Measurements from ENCODE around the gene INAFM2. TPM values are rescaled to one million over a fixed set of nuclear protein-coding genes. Genes with fewer than 3 reads are reported as not detected.
A peak's percentile ranks its signal among the peaks of the same experiment; 100 is the strongest.

INAFM2 gene
- total RNA-seq, 1 experiment from 2014 or later: 8.8 TPM

GRCh38 chr15:40286794-40287193, 36.7 kb upstream of the INAFM2 start:
- CTCF ChIA-PET: interaction anchor here (1.6 kb wide), 1 partner anchor 70 kb away, joined by 5 read pairs; no protein-coding TSS in a partner anchor
- TF ChIP-seq EZH2 (IDR thresholded peaks at IDR 0.05): no peak
- no peak for TF ChIP-seq SRF (IDR thresholded peaks at IDR 0.05; ENCODE audit: low read depth)
- no peak for TF ChIP-seq JUND (IDR thresholded peaks at IDR 0.05)
- TF ChIP-seq CEBPB (IDR thresholded peaks at IDR 0.05; ENCODE audit: low read depth): no peak
- no peak for TF ChIP-seq SP1 (IDR thresholded peaks at IDR 0.05; ENCODE audit: low read depth)
- no peak for TF ChIP-seq EGR1 (IDR thresholded peaks at IDR 0.05; ENCODE audit: low read depth)
- TF ChIP-seq CBX3 (IDR thresholded peaks at IDR 0.05; ENCODE audit: low read depth): no peak
- TF ChIP-seq, protein P1, sequence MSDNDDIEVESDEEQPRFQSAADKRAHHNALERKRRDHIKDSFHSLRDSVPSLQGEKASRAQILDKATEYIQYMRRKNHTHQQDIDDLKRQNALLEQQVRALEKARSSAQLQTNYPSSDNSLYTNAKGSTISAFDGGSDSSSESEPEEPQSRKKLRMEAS (IDR thresholded peaks at IDR 0.05): no peak
- no peak for TF ChIP-seq SIN3A (IDR thresholded peaks at IDR 0.05; ENCODE audit: low read depth)
- TF ChIP-seq ELF1 (IDR thresholded peaks at IDR 0.05; ENCODE audit: borderline replicate concordance, low read depth): no peak
- TF ChIP-seq ZNF274 (IDR thresholded peaks at IDR 0.05; ENCODE audit: low read depth, low read length): no peak
- TF ChIP-seq, protein P2, sequence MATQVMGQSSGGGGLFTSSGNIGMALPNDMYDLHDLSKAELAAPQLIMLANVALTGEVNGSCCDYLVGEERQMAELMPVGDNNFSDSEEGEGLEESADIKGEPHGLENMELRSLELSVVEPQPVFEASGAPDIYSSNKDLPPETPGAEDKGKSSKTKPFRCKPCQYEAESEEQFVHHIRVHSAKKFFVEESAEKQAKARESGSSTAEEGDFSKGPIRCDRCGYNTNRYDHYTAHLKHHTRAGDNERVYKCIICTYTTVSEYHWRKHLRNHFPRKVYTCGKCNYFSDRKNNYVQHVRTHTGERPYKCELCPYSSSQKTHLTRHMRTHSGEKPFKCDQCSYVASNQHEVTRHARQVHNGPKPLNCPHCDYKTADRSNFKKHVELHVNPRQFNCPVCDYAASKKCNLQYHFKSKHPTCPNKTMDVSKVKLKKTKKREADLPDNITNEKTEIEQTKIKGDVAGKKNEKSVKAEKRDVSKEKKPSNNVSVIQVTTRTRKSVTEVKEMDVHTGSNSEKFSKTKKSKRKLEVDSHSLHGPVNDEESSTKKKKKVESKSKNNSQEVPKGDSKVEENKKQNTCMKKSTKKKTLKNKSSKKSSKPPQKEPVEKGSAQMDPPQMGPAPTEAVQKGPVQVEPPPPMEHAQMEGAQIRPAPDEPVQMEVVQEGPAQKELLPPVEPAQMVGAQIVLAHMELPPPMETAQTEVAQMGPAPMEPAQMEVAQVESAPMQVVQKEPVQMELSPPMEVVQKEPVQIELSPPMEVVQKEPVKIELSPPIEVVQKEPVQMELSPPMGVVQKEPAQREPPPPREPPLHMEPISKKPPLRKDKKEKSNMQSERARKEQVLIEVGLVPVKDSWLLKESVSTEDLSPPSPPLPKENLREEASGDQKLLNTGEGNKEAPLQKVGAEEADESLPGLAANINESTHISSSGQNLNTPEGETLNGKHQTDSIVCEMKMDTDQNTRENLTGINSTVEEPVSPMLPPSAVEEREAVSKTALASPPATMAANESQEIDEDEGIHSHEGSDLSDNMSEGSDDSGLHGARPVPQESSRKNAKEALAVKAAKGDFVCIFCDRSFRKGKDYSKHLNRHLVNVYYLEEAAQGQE (IDR thresholded peaks at IDR 0.05; ENCODE audit: low read depth): no peak
- no peak for ATAC-seq
- no peaks in the 10 kb centered on the region for H3K27me3 ChIP-seq (ENCODE audit: insufficient read depth, low read length)
- RAD21 ChIA-PET (ENCODE audit: low non-redundant PET in 1 of 2, low total read pairs in 2 of 2, uncharacterized antibody in 2 of 2, unreplicated experiment in 2 of 2): no interaction called here
- H3K4me2 ChIP-seq (ENCODE audit: low read length): peak overlapping the region; percentile 74; the same call in 1 of the 2 replicates
- no peaks in the 10 kb centered on the region for H4K20me1 ChIP-seq (ENCODE audit: insufficient read depth)
- no peak for DNase-seq (ENCODE audit: low read depth, low spot score)
- no peak overlapping the region for H3K9ac ChIP-seq (ENCODE audit: low read length)
- no peak overlapping the region for H2AFZ ChIP-seq (ENCODE audit: low read depth, low read length, poor library complexity, severe bottlenecking)
- H3K9me3 ChIP-seq (ENCODE audit: control insufficient read depth in 1 of 2, insufficient read depth in 1 of 2, low read depth in 1 of 2, low read length in 2 of 2): no peaks in the 10 kb centered on the region
- no TSS peak for BruUV-seq (replicated peaks)
- POLR2A ChIA-PET: interaction anchor here (0.7 kb wide), 1 partner anchor 18 kb away, joined by 3 read pairs; no protein-coding TSS in a partner anchor
- no peaks in the 10 kb centered on the region for H3K36me3 ChIP-seq (ENCODE audit: control insufficient read depth in 1 of 2, insufficient read depth in 2 of 2, low read length in 2 of 2)
- peaks cover 59 to 81% of the 10 kb centered on the region in 2 experiments for H3K4me1 ChIP-seq (ENCODE audit: control insufficient read depth in 1 of 2, insufficient read depth in 2 of 2, low read length in 2 of 2)
- intact Hi-C loops (cut with micrococcal nuclease): no loop called here
- no peak overlapping the region for H3K27ac ChIP-seq (ENCODE audit: low read depth, low read length)
- no peaks in the 10 kb centered on the region for H3K79me2 ChIP-seq (ENCODE audit: insufficient read depth, low read length)
- no peaks in the 10 kb centered on the region for H3K9me2 ChIP-seq (ENCODE audit: insufficient read depth)
- no peak overlapping the region for H3K4me3 ChIP-seq (replicated peaks in 1 of 2; ENCODE audit: low read depth in 1 of 2, low read length in 2 of 2)

Data from HCT116 (cell line).